Liver (tissue), 9 donors: ENCODE results near the gene KRTAP5-1. TPM values are rescaled to one million over a fixed set of nuclear protein-coding genes. Genes with fewer than 3 reads are reported as not detected.
"Not testable (repeated sequence)": the region's sequence is repeated elsewhere in the genome, so short reads cannot be mapped to it uniquely, and the experiment has no call there.

Experiments used
- DNase-seq: peaks from one replicate; pipeline ENCODE4 v3.0.0-alpha.2; 2017; ENCODE audit warnings: low spot score
- H3K27ac ChIP-seq, 2 donors: one replicate each; pipeline ENCODE4 v1.7.0; 2013; ENCODE audit warnings: inconsistent platforms in 2 of 2, low read length in 2 of 2, control low read depth in 1 of 2, low read depth in 1 of 2, mild to moderate bottlenecking in 1 of 2
- H3K27me3 ChIP-seq, 4 donors: one replicate each; pipeline versions ENCODE4 v1.6.1 to v1.7.0; 2013; ENCODE audit warnings: low read length in 3 of 4, inconsistent platforms in 1 of 4, mild to moderate bottlenecking in 1 of 4, moderate library complexity in 1 of 4; ENCODE audit not compliant: control insufficient read depth in 4 of 4, insufficient read depth in 4 of 4
- H3K36me3 ChIP-seq, 4 donors: one replicate each; pipeline versions ENCODE4 v1.6.1 to v1.7.0; 2013; ENCODE audit warnings: low read length in 3 of 4, mild to moderate bottlenecking in 3 of 4, low read depth in 1 of 4, moderate library complexity in 1 of 4; ENCODE audit not compliant: control insufficient read depth in 4 of 4, insufficient read depth in 3 of 4
- H3K4me1 ChIP-seq, 4 donors: one replicate each; pipeline versions ENCODE4 v1.6.1 to v1.7.0; 2013; ENCODE audit warnings: low read length in 3 of 4, mild to moderate bottlenecking in 3 of 4, moderate library complexity in 1 of 4; ENCODE audit not compliant: control insufficient read depth in 4 of 4, insufficient read depth in 4 of 4
- H3K4me3 ChIP-seq, 3 donors: one replicate each; pipeline versions ENCODE4 v1.6.1 to v1.7.0; 2013; ENCODE audit warnings: low read length in 3 of 3, control low read depth in 1 of 3, low read depth in 1 of 3, mild to moderate bottlenecking in 1 of 3
- H3K9ac ChIP-seq, 2 donors: one replicate each; pipeline ENCODE4 v1.7.0; 2013; ENCODE audit warnings: low read length in 2 of 2, mild to moderate bottlenecking in 2 of 2, moderate library complexity in 2 of 2, control low read depth in 1 of 2, low read depth in 1 of 2
- H3K9me3 ChIP-seq, 4 donors: one replicate each; pipeline versions ENCODE4 v1.6.1 to v1.7.0; 2013; ENCODE audit warnings: low read length in 3 of 4; ENCODE audit not compliant: control insufficient read depth in 4 of 4
- ATF3 ChIP-seq: IDR thresholded peaks from 2 replicates; pipeline ENCODE4 v1.6.1; 2016; ENCODE audit warnings: antibody characterized with exemption
- EGR1 ChIP-seq, 2 donors: IDR thresholded peaks; 2 replicates each; pipeline ENCODE4 v1.6.1; 2016 to 2018; ENCODE audit warnings: antibody characterized with exemption in 2 of 2, low read depth in 2 of 2
- FOXA1 ChIP-seq: IDR thresholded peaks from 2 replicates; pipeline ENCODE4 v1.6.1; 2016; ENCODE audit warnings: antibody characterized with exemption
- FOXA2 ChIP-seq: IDR thresholded peaks from 2 replicates; pipeline ENCODE4 v1.6.1; 2016; ENCODE audit warnings: antibody characterized with exemption
- GABPA ChIP-seq, 2 donors: IDR thresholded peaks in 1 of 2; conservative IDR thresholded peaks in 1 of 2; 2 replicates each; pipeline ENCODE4 v1.6.1; 2016; ENCODE audit warnings: antibody characterized with exemption in 2 of 2, mild to moderate bottlenecking in 1 of 2, moderate library complexity in 1 of 2
- HNF4A ChIP-seq, 2 donors: conservative IDR thresholded peaks; 2 replicates each; pipeline ENCODE4 v1.6.1; 2016; ENCODE audit warnings: antibody characterized with exemption in 2 of 2, mild to moderate bottlenecking in 2 of 2
- HNF4G ChIP-seq: IDR thresholded peaks from 2 replicates; pipeline ENCODE4 v1.6.1; 2016; ENCODE audit warnings: antibody characterized with exemption
- JUND ChIP-seq, 2 donors: IDR thresholded peaks; 2 replicates each; pipeline ENCODE4 v1.6.1; 2016; ENCODE audit warnings: antibody characterized with exemption in 2 of 2
- MAX ChIP-seq: IDR thresholded peaks from 2 replicates; pipeline ENCODE4 v1.6.1; 2016; ENCODE audit warnings: antibody characterized with exemption
- NR2F2 ChIP-seq: IDR thresholded peaks from 2 replicates; pipeline ENCODE4 v1.6.1; 2016; ENCODE audit warnings: antibody characterized with exemption
- RXRA ChIP-seq, 2 donors: IDR thresholded peaks; 2 replicates each; pipeline ENCODE4 v1.6.1; 2017 to 2018; ENCODE audit warnings: antibody characterized with exemption in 2 of 2, mild to moderate bottlenecking in 1 of 2
- SP1 ChIP-seq: IDR thresholded peaks from 2 replicates; pipeline ENCODE4 v1.6.1; 2018; ENCODE audit warnings: antibody characterized with exemption, mild to moderate bottlenecking
- whole genome bisulfite sequencing: extraction: QIAGEN DNeasy Blood & Tissue Kit; methylation state at CpG from one replicate; pipeline ENCODE4 v1.1.7; 2013; 5-methylcytosine and 5-hydroxymethylcytosine counted together
- polyA plus RNA-seq, 2 donors: library from polyadenylated mRNA; stranded (reverse) in 1 of 2; unstranded in 1 of 2; fragments of 200-250 nt in 1 of 2; fragments of >200 nt in 1 of 2; fragmentation: Nextera tagmentation in 1 of 2; extraction: Ambion mirVana in 1 of 2; gene quantifications; one replicate each; pipeline versions ENCODE4 v1.2.1 to v1.2.3, GENCODE V29; 2013 to 2015
- total RNA-seq, 2 donors: library from RNA; depleted of rRNA; stranded (reverse); fragments of >200 nt; gene quantifications; one replicate each; pipeline ENCODE4 v1.2.3, GENCODE V29; 2014
- TF ChIP-seq, protein P1 (sequence below): IDR thresholded peaks from 2 replicates; pipeline ENCODE4 v1.6.1; 2016; ENCODE audit warnings: antibody characterized with exemption
- donor health status: healthy.
- donor health status: healthy.
- donor health status: healthy.
- donor health status: healthy.
- donor health status: healthy.

Gene KRTAP5-1
- total and polyA plus RNA-seq, 4 donors, result not detected

DNA sequence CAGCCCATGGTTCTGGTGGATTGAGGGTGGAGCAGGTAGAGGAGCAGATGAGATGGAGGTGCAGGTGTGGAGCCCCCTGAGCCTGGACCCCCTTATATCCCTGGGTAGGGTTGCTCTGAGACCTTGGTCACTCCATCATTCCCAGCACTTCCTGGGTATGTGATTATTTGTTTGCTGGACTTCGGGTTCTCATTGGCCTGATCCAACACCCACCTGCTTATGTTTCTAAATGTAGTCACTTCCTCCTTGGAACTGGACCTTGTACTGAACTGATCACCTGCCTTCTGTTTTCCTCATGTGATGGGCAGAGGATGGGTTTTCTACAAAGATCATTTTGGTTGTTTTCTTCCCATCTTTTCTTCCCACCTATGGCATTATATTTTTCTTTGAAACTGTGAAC lies 37.0 kb upstream of the KRTAP5-1 start, which contains the start of gene KRTAP5-4 (continued):
- TF ChIP-seq, protein P1, sequence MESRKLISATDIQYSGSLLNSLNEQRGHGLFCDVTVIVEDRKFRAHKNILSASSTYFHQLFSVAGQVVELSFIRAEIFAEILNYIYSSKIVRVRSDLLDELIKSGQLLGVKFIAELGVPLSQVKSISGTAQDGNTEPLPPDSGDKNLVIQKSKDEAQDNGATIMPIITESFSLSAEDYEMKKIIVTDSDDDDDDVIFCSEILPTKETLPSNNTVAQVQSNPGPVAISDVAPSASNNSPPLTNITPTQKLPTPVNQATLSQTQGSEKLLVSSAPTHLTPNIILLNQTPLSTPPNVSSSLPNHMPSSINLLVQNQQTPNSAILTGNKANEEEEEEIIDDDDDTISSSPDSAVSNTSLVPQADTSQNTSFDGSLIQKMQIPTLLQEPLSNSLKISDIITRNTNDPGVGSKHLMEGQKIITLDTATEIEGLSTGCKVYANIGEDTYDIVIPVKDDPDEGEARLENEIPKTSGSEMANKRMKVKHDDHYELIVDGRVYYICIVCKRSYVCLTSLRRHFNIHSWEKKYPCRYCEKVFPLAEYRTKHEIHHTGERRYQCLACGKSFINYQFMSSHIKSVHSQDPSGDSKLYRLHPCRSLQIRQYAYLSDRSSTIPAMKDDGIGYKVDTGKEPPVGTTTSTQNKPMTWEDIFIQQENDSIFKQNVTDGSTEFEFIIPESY, result no peak
- TF ChIP-seq JUND (IDR thresholded peaks at IDR 0.05), result no peak
- TF ChIP-seq FOXA1, result no peak
- no peak for TF ChIP-seq MAX
- TF ChIP-seq SP1, result no peak
- TF ChIP-seq NR2F2, result no peak
- TF ChIP-seq RXRA (IDR thresholded peaks at IDR 0.05), result no peak
- TF ChIP-seq HNF4A (conservative IDR thresholded peaks at IDR 0.05), result no peak
- TF ChIP-seq GABPA (IDR thresholded peaks at IDR 0.05 in 1 of 2, conservative IDR thresholded peaks at IDR 0.05 in 1 of 2), result no peak
- no peak for TF ChIP-seq FOXA2

- H3K27me3 ChIP-seq, result peaks cover 0 to 8% (median 0%) of the 10 kb centered on the region in 4 donors
- H3K4me3 ChIP-seq, result no peak overlapping the region
- peak in 1 of 2 donors; percentile 24 for TF ChIP-seq GABPA (IDR thresholded peaks at IDR 0.05 in 1 of 2, conservative IDR thresholded peaks at IDR 0.05 in 1 of 2)
- TF ChIP-seq FOXA1, result no peak
- WGBS, result 61% methylated on average over 10 of the region's 10 CpGs
- H3K9me3 ChIP-seq, result no peaks in the 10 kb centered on the region
- H3K9ac ChIP-seq, result no peak overlapping the region
- no peak for DNase-seq
- H3K27ac ChIP-seq, result no peak overlapping the region
- H3K4me1 ChIP-seq, result no peaks in the 10 kb centered on the region
- H3K36me3 ChIP-seq, result no peaks in the 10 kb centered on the region
Observed at GRCh38 chr11:1619449-1619848, 34.4 kb upstream of the KRTAP5-1 start.

DNA sequence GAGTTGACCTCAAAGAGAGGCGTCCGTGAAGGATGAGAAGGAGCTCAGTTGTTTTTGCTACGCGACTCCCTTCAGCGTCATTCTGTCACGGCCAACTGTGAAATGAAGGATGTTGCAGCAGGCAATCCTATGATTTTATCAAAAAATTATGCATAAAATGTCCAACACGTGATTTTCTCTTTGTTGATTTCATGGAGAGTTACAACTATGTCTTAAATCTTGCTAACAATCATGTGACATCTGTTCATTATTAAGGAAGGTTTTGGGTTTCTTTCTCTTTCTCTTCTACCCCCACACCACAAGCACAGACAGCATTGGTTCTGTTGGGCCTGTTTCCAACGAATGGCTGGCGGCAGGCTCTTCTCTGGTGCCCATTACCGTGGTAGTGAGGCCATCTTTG lies 33.1 kb upstream of the KRTAP5-1 start:
- Histone ChIP-seq H3K4me1 (no peaks in the 10 kb centered on the region), H3K4me3 (no peak overlapping the region), H3K9ac (no peak overlapping the region), H3K27ac (no peak overlapping the region), H3K36me3 (no peaks in the 10 kb centered on the region), H3K27me3 (peaks cover 0 to 8% (median 0%) of the 10 kb centered on the region in 4 donors), H3K9me3 (no peaks in the 10 kb centered on the region)
- WGBS, result 84% methylated on average over 10 of the region's 10 CpGs
- no peak for DNase-seq
- TF ChIP-seq RXRA (IDR thresholded peaks at IDR 0.05), result no peak
- no peak for TF ChIP-seq HNF4G
- TF ChIP-seq ATF3, result no peak

DNA sequence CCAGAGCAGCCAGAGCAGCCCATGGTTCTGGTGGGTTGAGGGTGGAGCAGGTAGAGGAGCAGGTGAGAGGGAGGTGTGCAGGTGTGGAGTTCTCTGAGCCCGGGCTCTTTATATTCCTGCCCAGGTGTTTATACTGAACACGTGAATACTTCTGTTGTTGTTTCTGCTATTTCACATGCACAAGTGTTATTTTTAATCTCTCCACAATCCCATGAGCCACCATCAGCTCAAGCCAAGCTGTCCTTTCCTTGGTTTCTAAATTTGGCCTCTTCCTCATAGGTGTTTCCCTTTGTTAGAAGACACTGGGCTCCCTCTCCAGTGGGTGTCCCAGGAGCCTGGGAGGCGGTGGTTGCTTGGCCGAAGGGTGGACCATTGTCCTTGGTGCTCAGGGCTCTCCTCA lies 23.3 kb upstream of the KRTAP5-1 start, which contains the start of gene KRTAP5-3:
TSS of gene KRTAP5-3 (minus strand) at position 101 of the 400 bp plus-strand sequence. CDS start at position 23, 78 bp downstream.
- Histone ChIP-seq H3K27ac (no peak within 1 kb of the TSS), H3K9ac (no peak within 1 kb of the TSS), H3K9me3 (no peaks in the 10 kb centered on the region), H3K36me3 (no peaks in the 10 kb centered on the region), H3K4me3 (no peak within 1 kb of the TSS), H3K4me1 (no peaks in the 10 kb centered on the region), H3K27me3 (peaks cover 0 to 4% (median 0%) of the 10 kb centered on the region in 4 donors)
- no peak for DNase-seq
- TF ChIP-seq EGR1 (IDR thresholded peaks at IDR 0.05; ENCODE audit: low read depth in 2 of 2) (no peak), GABPA (IDR thresholded peaks at IDR 0.05 in 1 of 2, conservative IDR thresholded peaks at IDR 0.05 in 1 of 2) (no peak), SP1 (no peak), NR2F2 (no peak), RXRA (IDR thresholded peaks at IDR 0.05) (no peak)
- WGBS, result 77% methylated on average over 4 of the region's 4 CpGs

DNA sequence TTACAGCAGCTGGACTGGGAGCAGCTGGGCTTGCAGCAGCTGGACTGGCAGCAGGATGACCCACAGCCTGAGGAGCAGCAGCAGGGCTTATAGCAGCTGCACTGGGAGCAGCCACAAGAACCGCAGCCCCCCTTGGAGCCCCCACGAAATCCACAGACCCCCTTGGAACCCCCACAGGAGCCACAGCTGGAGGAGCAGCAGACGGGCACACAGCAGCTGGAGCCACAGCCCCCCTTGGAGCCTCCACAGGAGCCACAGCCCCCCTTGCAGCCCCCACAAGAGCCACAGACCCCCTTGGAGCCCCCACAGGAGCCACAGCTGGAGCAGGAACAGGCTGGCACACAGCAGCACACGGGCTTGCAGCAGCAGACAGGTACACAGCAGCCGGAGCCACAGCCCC lies 22.8 kb upstream of the KRTAP5-1 start:
- 53% methylated on average over 5 of the region's 5 CpGs for WGBS
- H3K27ac ChIP-seq, DNase-seq, H3K27me3 ChIP-seq, H3K4me3 ChIP-seq, H3K9ac ChIP-seq, H3K4me1 ChIP-seq, H3K9me3 ChIP-seq, H3K36me3 ChIP-seq: not testable (repeated sequence)

GRCh38 chr11:1607156-1607845 lies 22.2 kb upstream of the KRTAP5-1 start:
- H3K27ac ChIP-seq, H3K9me3 ChIP-seq, H3K4me1 ChIP-seq, DNase-seq, H3K9ac ChIP-seq, H3K27me3 ChIP-seq, H3K36me3 ChIP-seq, H3K4me3 ChIP-seq: not testable (repeated sequence)
- WGBS, result 35% methylated on average over 18 of the region's 18 CpGs
